Gastroesophageal sphincter (tissue), 3 donors: ENCODE data around the gene TMBIM1.

Experiments
- CTCF ChIP-seq, 4 experiments: fragments of 200-600 bp in 2 of 4; fragments of 450-650 bp in 2 of 4; sonication (generic) in 1 of 4; IDR thresholded peaks; one replicate each; pipeline ENCODE4 v1.5.1; 2017 to 2019; ENCODE audit warnings: antibody characterized with exemption in 4 of 4, mild to moderate bottlenecking in 2 of 4, moderate library complexity in 2 of 4
- EP300 ChIP-seq: sonication (generic); formaldehyde crosslinking; IDR thresholded peaks from one replicate; pipeline ENCODE4 v1.6.1; 2017; ENCODE audit warnings: antibody characterized with exemption, mild to moderate bottlenecking

GRCh38 chr2:218295029-218295428, 2.7 kb upstream of the TMBIM1 start:
- no peak for TF ChIP-seq EP300
- no peak for TF ChIP-seq CTCF (IDR thresholded peaks at IDR 0.05)
